Cardiac muscle cell (in vitro differentiated cells and primary cell): Measurements from ENCODE around the gene KRTAP3-2. TPM values are rescaled to one million over a fixed set of nuclear protein-coding genes. Genes with fewer than 3 reads are reported as not detected.
A peak's percentile ranks its signal among the peaks of the same experiment; 100 is the strongest.

Experiments used
- DNase-seq, 2 donors: peaks; one replicate each; pipeline versions ENCODE4 v3.0.0 to v3.0.0-alpha.2; 2010 to 2017; ENCODE audit warnings: low read depth in 1 of 2, low spot score in 1 of 2
- H3K27ac ChIP-seq: fragments of 200-600 bp; sonication (generic); 2 replicates; pipeline ENCODE4 v1.5.1; 2016
- H3K27me3 ChIP-seq: fragments of 200-600 bp; sonication (generic); 2 replicates; pipeline ENCODE4 v1.6.0; 2016; ENCODE audit warnings: control low read depth
- H3K36me3 ChIP-seq: fragments of 200-600 bp; sonication (generic); 2 replicates; pipeline ENCODE4 v1.5.1; 2016; ENCODE audit warnings: control low read depth
- H3K4me1 ChIP-seq: fragments of 200-600 bp; sonication (generic); 2 replicates; pipeline ENCODE4 v1.8.1; 2017; ENCODE audit warnings: low read depth, mild to moderate bottlenecking, mixed run types
- H3K4me3 ChIP-seq: fragments of 200-600 bp; sonication (generic); 2 replicates; pipeline ENCODE4 v1.5.1; 2016; ENCODE audit warnings: mild to moderate bottlenecking
- H3K9me3 ChIP-seq: fragments of 200-600 bp; sonication (generic); 2 replicates; pipeline ENCODE4 v1.5.1; 2017; ENCODE audit warnings: low read depth, mild to moderate bottlenecking, control low read depth
- CTCF ChIP-seq: IDR thresholded peaks from 2 replicates; pipeline ENCODE4 v1.5.1; 2012; ENCODE audit warnings: low read depth, mild to moderate bottlenecking, low read length
- polyA plus RNA-seq: library from polyadenylated mRNA; unstranded; fragments of >200 nt; fragmentation: Nextera tagmentation; extraction: Ambion mirVana; gene quantifications from 2 replicates; pipeline ENCODE4 v1.2.1, GENCODE V29; 2016
- total RNA-seq: library from RNA; depleted of rRNA; stranded (reverse); fragments of >200 nt; gene quantifications from 2 replicates; pipeline ENCODE4 v1.2.3, GENCODE V29; 2016

Gene KRTAP3-2
- total and polyA plus RNA-seq, 2 experiments from 2014 or later = not detected

- Histone ChIP-seq H3K4me1 (peaks cover 14% of the 10 kb centered on the region), H3K36me3 (no peaks in the 10 kb centered on the region), H3K9me3 (no peaks in the 10 kb centered on the region), H3K4me3 (no peak overlapping the region), H3K27me3 (peaks cover 4% of the 10 kb centered on the region), H3K27ac (peak overlapping the region; percentile 82)
- TF ChIP-seq CTCF = no peak
- DNase-seq = no peak
Observed at GRCh38 chr17:40981115-40981514, 18.6 kb downstream of the KRTAP3-2 start.

GRCh38 chr17:40980596-40980995 lies 19.1 kb downstream of the KRTAP3-2 start:
- H3K4me1 ChIP-seq = peaks cover 14% of the 10 kb centered on the region
- DNase-seq = peak; percentile 11 to 73
- H3K4me3 ChIP-seq = no peak overlapping the region
- H3K9me3 ChIP-seq = no peaks in the 10 kb centered on the region
- H3K27ac ChIP-seq = peak overlapping the region; percentile 82
- peaks cover 4% of the 10 kb centered on the region for H3K27me3 ChIP-seq
- no peak for TF ChIP-seq CTCF
- no peaks in the 10 kb centered on the region for H3K36me3 ChIP-seq

- peaks cover 4% of the 10 kb centered on the region for H3K27me3 ChIP-seq
- DNase-seq = no peak
- TF ChIP-seq CTCF = no peak
Observed at GRCh38 chr17:40980117-40980516, 19.6 kb downstream of the KRTAP3-2 start.

GRCh38 chr17:40978575-40979151 lies 21.0 kb downstream of the KRTAP3-2 start:
- Histone ChIP-seq H3K36me3 (no peaks in the 10 kb centered on the region), H3K4me3 (no peak overlapping the region), H3K27me3 (no peaks in the 10 kb centered on the region), H3K27ac (no peak overlapping the region), H3K4me1 (peaks cover 14% of the 10 kb centered on the region), H3K9me3 (no peaks in the 10 kb centered on the region)
- peak in 1 of 2 donors; percentile 14 for DNase-seq
- TF ChIP-seq CTCF = no peak

More at GRCh38 chr17:40980117-40980516, 19.6 kb downstream of the KRTAP3-2 start:
- Histone ChIP-seq H3K36me3 (no peaks in the 10 kb centered on the region), H3K27ac (peak overlapping the region; percentile 82), H3K4me3 (no peak overlapping the region), H3K4me1 (peaks cover 14% of the 10 kb centered on the region), H3K9me3 (no peaks in the 10 kb centered on the region)

GRCh38 chr17:40975516-40975915 lies 24.2 kb downstream of the KRTAP3-2 start:
- Histone ChIP-seq H3K4me3 (no peak overlapping the region), H3K27ac (no peak overlapping the region), H3K27me3 (no peaks in the 10 kb centered on the region), H3K36me3 (no peaks in the 10 kb centered on the region), H3K9me3 (no peaks in the 10 kb centered on the region), H3K4me1 (peaks cover 7% of the 10 kb centered on the region)
- TF ChIP-seq CTCF = no peak
- DNase-seq = no peak

- no peak overlapping the region for H3K27ac ChIP-seq
- no peak for TF ChIP-seq CTCF
- no peak for DNase-seq
- H3K9me3 ChIP-seq = no peaks in the 10 kb centered on the region
- no peaks in the 10 kb centered on the region for H3K27me3 ChIP-seq
- no peak overlapping the region for H3K4me3 ChIP-seq
- no peaks in the 10 kb centered on the region for H3K4me1 ChIP-seq
- H3K36me3 ChIP-seq = no peaks in the 10 kb centered on the region
Observed at GRCh38 chr17:40974366-40974765, 25.3 kb downstream of the KRTAP3-2 start.
